Activated CD8-positive, alpha-beta T cell treated with anti-CD3 and anti-CD28 coated beads, Interleukin-2, amount 10 ng/mL, durations not matched to agents 7 days and 5 days (primary cell): ENCODE data around the gene GPR162. TPM values are rescaled to one million over a fixed set of nuclear protein-coding genes. Genes with fewer than 3 reads are reported as not detected.

ENCODE experiments used
- ATAC-seq: fragments of 150-1000 bp; cut with Tn5 transposase; one replicate; pipeline ENCODE4 v1.10.0; 2021; ENCODE audit warnings: moderate library complexity
- CTCF ChIA-PET: fragments of 350-600 bp; sonication (Branson Sonifier 250); formaldehyde crosslinking; loops from one replicate; lab custom pipeline; 2021; ENCODE audit warnings: antibody characterized with exemption; lab: Charles Lee
- POLR2A ChIA-PET: fragments of 350-600 bp; sonication (Branson Sonifier 250); formaldehyde crosslinking; loops from one replicate; lab custom pipeline; 2021; ENCODE audit warnings: antibody characterized with exemption; lab: Charles Lee
- DNase-seq: peaks from one replicate; pipeline ENCODE4 v3.0.0-alpha.2; 2020
- H3K27ac Mint-ChIP-seq: one replicate; pipeline ENCODE4 v1.8.0; 2021; ENCODE audit warnings: mild to moderate bottlenecking, mixed read lengths
- H3K27me3 Mint-ChIP-seq: one replicate; pipeline ENCODE4 v1.8.0; 2021; ENCODE audit warnings: low read depth, mixed read lengths
- H3K36me3 Mint-ChIP-seq: one replicate; pipeline ENCODE4 v1.8.0; 2021; ENCODE audit warnings: low read depth, mixed read lengths
- H3K4me1 Mint-ChIP-seq: one replicate; pipeline ENCODE4 v1.8.0; 2021; ENCODE audit warnings: low read depth, mixed read lengths
- H3K4me3 Mint-ChIP-seq: one replicate; pipeline ENCODE4 v1.8.0; 2021; ENCODE audit warnings: mild to moderate bottlenecking, mixed read lengths
- H3K9me3 Mint-ChIP-seq: one replicate; pipeline ENCODE4 v1.8.0; 2022; ENCODE audit warnings: mixed read lengths; ENCODE audit not compliant: insufficient read depth
- total RNA-seq, 2 experiments: library from RNA; stranded (reverse); gene quantifications; one replicate each; pipeline ENCODE4 v1.2.3, GENCODE V29; 2021

Gene GPR162
- under 1 TPM; 0.13 to 0.34 TPM for total RNA-seq

DNA sequence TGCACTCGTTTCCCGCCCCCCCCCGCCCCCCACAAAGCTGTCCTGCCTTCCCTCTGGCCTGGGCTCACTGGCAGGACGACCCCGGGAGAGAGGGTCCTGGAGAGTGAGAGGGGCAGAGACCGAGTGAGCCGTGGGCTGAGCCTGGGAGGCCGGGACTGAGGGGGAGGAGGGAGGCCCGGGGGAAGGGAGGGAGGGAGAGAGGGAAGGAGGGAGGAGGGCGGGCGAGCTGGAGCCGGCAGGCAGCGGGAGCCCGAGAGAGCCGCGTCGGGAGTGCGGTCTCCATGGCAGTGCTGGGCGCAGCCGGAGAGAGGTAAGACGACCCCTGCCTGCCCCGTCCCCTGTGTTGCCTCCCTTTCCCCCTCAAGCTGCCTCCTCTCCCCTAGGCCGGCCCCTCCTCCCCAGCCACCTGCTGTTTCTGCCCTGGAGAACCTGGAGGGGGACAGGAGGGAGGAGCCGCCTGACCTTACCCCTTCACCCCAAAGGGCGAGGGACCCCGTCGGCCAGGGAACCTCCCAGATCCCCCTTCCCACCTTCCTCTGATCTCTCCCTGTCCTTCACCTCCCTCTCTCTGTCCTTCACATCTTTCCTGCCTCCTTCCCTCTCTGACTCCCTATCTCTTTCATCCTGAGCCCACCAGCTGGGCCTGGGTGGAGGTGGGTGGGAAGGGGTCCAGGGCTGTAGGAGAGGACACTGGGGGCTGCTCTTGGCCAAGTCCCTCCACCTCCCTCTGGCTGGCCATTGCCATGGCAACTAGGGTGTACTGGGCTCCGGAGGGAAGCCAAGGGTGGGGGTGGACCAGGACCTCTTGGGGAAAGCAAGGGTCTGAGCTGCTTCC lies at the start of gene GPR162:
Gene GPR162 (plus strand): TSS at position 231 of the 835 bp plus-strand sequence. CDS start 2,078 bp downstream, outside the sequence.
- ChIA-PET POLR2A (interaction anchor here (1.3 to 1.7 kb wide), 5 partner anchors 23 to 97 kb away, joined by 3 to 10 read pairs (median 3); partner anchors contain the start of gene MLF2), CTCF (interaction anchor here (0.7 to 10.3 kb wide), 8 partner anchors 10 to 85 kb away, joined by 3 to 116 read pairs (median 4); partner anchors contain the start of gene MLF2)
- Mint-ChIP-seq H3K36me3 (no peaks in the 10 kb centered on the region), H3K4me1 (peaks cover 22% of the 10 kb centered on the region), H3K27ac (peak within 1 kb of the TSS; percentile 51), H3K27me3 (peaks cover 54% of the 10 kb centered on the region), H3K4me3 (peak within 1 kb of the TSS; percentile 17), H3K9me3 (no peaks in the 10 kb centered on the region)
- ATAC-seq (peak; percentile 12), DNase-seq (no peak)

GRCh38 chr12:6772331-6772695 lies 49.3 kb upstream of the GPR162 start, which contains the start of gene LAG3:
TSS of gene LAG3 (plus strand) at chr12:6772520. CDS start at chr12:6772853, 333 bp downstream.
- H3K27me3 Mint-ChIP-seq: peaks cover 6% of the 10 kb centered on the region
- peaks cover 25% of the 10 kb centered on the region for H3K36me3 Mint-ChIP-seq
- H3K4me3 Mint-ChIP-seq: peak within 1 kb of the TSS; percentile 80
- ChIA-PET CTCF (interaction anchor here (1.0 to 20.8 kb wide), 7 partner anchors 9 to 97 kb away, joined by 3 to 378 read pairs (median 6); partner anchors contain the start of gene MLF2), POLR2A (interaction anchor here (1.0 to 9.3 kb wide), 3 partner anchors 8 to 20 kb away, joined by 3 to 66 read pairs (median 4); partner anchors contain the start of gene MLF2)
- peak; percentile 44 for ATAC-seq
- no peaks in the 10 kb centered on the region for H3K9me3 Mint-ChIP-seq
- peaks cover 81% of the 10 kb centered on the region for H3K4me1 Mint-ChIP-seq
- DNase-seq: peak; percentile 74
- peak within 1 kb of the TSS; percentile 80 for H3K27ac Mint-ChIP-seq

GRCh38 chr12:6772726-6773589 lies 48.7 kb upstream of the GPR162 start:
- H3K36me3 Mint-ChIP-seq: peaks cover 25% of the 10 kb centered on the region
- no peak for DNase-seq
- ATAC-seq: no peak
- H3K27me3 Mint-ChIP-seq: peaks cover 2% of the 10 kb centered on the region
- ChIA-PET CTCF (interaction anchor here (1.8 to 20.8 kb wide), 4 partner anchors 8 to 96 kb away, joined by 5 to 378 read pairs (median 83); partner anchors contain the start of gene MLF2), POLR2A (interaction anchor here (0.7 to 9.3 kb wide), 5 partner anchors 20 to 171 kb away, joined by 3 to 66 read pairs (median 4); partner anchors contain the start of genes C12orf57, MLF2 and RNU7-1)
- H3K4me1 Mint-ChIP-seq: peaks cover 81% of the 10 kb centered on the region
- H3K27ac Mint-ChIP-seq: peak overlapping the region; percentile 80
- H3K9me3 Mint-ChIP-seq: no peaks in the 10 kb centered on the region
- peak overlapping the region; percentile 80 for H3K4me3 Mint-ChIP-seq

DNA sequence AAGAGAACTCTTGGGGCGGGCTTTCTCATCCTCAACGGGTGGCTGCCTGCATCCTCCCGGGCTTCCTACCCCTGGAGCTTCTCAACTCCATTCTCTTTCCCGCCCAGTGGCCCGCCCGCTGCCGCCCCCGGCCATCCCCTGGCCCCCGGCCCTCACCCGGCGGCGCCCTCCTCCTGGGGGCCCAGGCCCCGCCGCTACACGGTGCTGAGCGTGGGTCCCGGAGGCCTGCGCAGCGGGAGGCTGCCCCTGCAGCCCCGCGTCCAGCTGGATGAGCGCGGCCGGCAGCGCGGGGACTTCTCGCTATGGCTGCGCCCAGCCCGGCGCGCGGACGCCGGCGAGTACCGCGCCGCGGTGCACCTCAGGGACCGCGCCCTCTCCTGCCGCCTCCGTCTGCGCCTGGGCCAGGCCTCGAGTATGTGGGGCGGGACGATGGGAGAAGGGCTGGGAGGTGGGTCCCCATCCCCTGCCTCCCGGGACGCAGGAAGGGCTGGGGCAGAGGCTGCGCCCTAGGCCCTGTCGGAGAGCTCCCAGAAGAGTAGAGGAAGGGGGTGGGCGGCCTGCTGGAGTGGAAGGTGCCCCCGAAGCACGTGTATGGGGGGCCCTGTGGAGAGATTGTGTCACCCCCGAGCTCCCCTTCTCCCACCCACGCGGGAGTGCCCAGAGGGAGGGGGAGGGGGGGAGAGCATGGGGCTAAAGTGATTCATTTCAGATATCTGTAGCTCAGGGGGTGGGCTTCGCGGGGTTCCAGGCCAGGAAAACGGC lies 47.9 kb upstream of the GPR162 start:
- POLR2A ChIA-PET: interaction anchor here (0.7 to 9.3 kb wide), 19 partner anchors 8 to 238 kb away, joined by 3 to 66 read pairs (median 4); partner anchors contain the start of genes C12orf57, CDCA3, COPS7A and MLF2
- Mint-ChIP-seq H3K4me3 (peak overlapping the region; percentile 87), H3K4me1 (peaks cover 83% of the 10 kb centered on the region), H3K9me3 (no peaks in the 10 kb centered on the region), H3K27me3 (peaks cover under 1% of the 10 kb centered on the region), H3K27ac (peak overlapping the region; percentile 95), H3K36me3 (peaks cover 30% of the 10 kb centered on the region)
- CTCF ChIA-PET: interaction anchor here (0.5 to 20.8 kb wide), 7 partner anchors 4 to 292 kb away, joined by 3 to 378 read pairs (median 6); partner anchors contain the start of genes CDCA3, COPS7A, LAG3 and MLF2
- DNase-seq (peak; percentile 42), ATAC-seq (peak; percentile 28)

- Mint-ChIP-seq H3K27ac (peak overlapping the region; percentile 95), H3K4me1 (peaks cover 83% of the 10 kb centered on the region), H3K9me3 (no peaks in the 10 kb centered on the region), H3K36me3 (peaks cover 32% of the 10 kb centered on the region), H3K27me3 (no peaks in the 10 kb centered on the region), H3K4me3 (peak overlapping the region; percentile 87)
- ATAC-seq (peak; percentile 57), DNase-seq (peak; percentile 82)
- ChIA-PET CTCF (interaction anchor here (0.5 to 20.8 kb wide), 10 partner anchors 5 to 291 kb away, joined by 3 to 378 read pairs (median 4); partner anchors contain the start of genes CDCA3, COPS7A, LAG3 and MLF2), POLR2A (interaction anchor here (0.6 to 9.3 kb wide), 24 partner anchors 9 to 239 kb away, joined by 3 to 66 read pairs (median 3); partner anchors contain the start of genes C12orf57, CDCA3, COPS7A and MLF2)
Measured at GRCh38 chr12:6774499-6775062, 47.0 kb upstream of the GPR162 start.

DNA sequence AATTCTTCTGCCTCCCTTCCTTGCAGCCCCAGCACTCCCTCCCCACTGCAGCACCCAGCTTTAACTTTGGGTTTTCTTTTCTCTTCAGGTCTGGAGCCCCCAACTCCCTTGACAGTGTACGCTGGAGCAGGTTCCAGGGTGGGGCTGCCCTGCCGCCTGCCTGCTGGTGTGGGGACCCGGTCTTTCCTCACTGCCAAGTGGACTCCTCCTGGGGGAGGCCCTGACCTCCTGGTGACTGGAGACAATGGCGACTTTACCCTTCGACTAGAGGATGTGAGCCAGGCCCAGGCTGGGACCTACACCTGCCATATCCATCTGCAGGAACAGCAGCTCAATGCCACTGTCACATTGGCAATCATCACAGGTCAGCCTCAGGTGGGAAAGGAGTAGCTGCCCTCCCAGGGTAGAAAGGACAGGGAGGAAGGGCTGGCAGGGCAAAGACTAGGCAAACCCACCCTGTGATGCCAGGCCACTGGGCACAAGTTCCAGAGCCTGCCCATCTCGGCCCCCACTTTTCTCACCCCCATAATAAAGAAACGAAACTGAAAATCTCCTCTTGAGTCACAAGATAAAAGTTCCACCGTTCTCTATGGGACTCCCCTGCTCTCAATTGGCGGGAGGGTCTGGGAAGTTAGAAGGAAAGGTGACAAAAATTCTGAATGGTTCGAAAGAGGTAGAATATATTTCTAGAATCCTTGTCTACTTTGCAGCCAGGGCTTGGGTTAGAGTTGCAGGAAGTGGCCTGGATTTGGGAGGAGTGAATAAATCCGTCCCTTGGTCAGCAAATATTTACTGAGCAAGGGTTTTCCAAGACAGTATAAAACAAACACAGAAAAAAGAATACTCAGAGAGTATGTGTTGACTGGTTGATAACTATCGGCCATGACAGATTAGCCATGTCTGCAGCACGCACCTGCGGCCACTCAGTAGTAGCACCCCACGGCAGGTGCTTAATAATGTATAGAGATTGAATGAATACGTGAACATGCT lies 46.1 kb upstream of the GPR162 start:
- Mint-ChIP-seq H3K27ac (peak overlapping the region; percentile 95), H3K4me1 (peaks cover 82% of the 10 kb centered on the region), H3K9me3 (no peaks in the 10 kb centered on the region), H3K4me3 (peak overlapping the region; percentile 87), H3K36me3 (peaks cover 31% of the 10 kb centered on the region), H3K27me3 (no peaks in the 10 kb centered on the region)
- DNase-seq: no peak
- ChIA-PET CTCF (interaction anchor here (0.8 to 20.8 kb wide), 7 partner anchors 6 to 157 kb away, joined by 3 to 378 read pairs (median 4); partner anchors contain the start of genes CDCA3, LAG3, MLF2 and PTMS), POLR2A (interaction anchor here (0.7 to 9.3 kb wide), 17 partner anchors 9 to 240 kb away, joined by 3 to 66 read pairs (median 3); partner anchors contain the start of genes C12orf57, COPS7A, MLF2 and PTMS)
- no peak for ATAC-seq

- DNase-seq: no peak
- Mint-ChIP-seq H3K36me3 (peaks cover 27% of the 10 kb centered on the region), H3K9me3 (no peaks in the 10 kb centered on the region), H3K27me3 (no peaks in the 10 kb centered on the region), H3K4me3 (no peak overlapping the region), H3K27ac (no peak overlapping the region), H3K4me1 (peaks cover 70% of the 10 kb centered on the region)
- ChIA-PET POLR2A (interaction anchor here (0.6 to 9.3 kb wide), 2 partner anchors 24 to 54 kb away, joined by 3 to 66 read pairs; partner anchors contain the start of genes COPS7A and MLF2), CTCF (interaction anchor here (0.8 to 20.8 kb wide), 4 partner anchors 7 to 210 kb away, joined by 3 to 378 read pairs (median 82); partner anchors contain the start of genes LAG3, MLF2 and PTMS)
- no peak for ATAC-seq
Measured at GRCh38 chr12:6777386-6777785, 44.2 kb upstream of the GPR162 start.

GRCh38 chr12:6778217-6778573 lies 43.4 kb upstream of the GPR162 start:
- no peaks in the 10 kb centered on the region for H3K9me3 Mint-ChIP-seq
- H3K4me1 Mint-ChIP-seq: peaks cover 62% of the 10 kb centered on the region
- H3K4me3 Mint-ChIP-seq: peak overlapping the region; percentile 66
- no peaks in the 10 kb centered on the region for H3K27me3 Mint-ChIP-seq
- CTCF ChIA-PET: interaction anchor here (0.6 to 20.8 kb wide), 15 partner anchors 8 to 166 kb away, joined by 3 to 378 read pairs (median 3); partner anchors contain the start of genes CD4, LAG3, MLF2 and PTMS
- POLR2A ChIA-PET: interaction anchor here (0.6 to 9.3 kb wide), 3 partner anchors 25 to 210 kb away, joined by 3 to 66 read pairs (median 3); partner anchors contain the start of genes MLF2 and NOP2
- no peak for ATAC-seq
- no peak for DNase-seq
- peaks cover 27% of the 10 kb centered on the region for H3K36me3 Mint-ChIP-seq
- peak overlapping the region; percentile 79 for H3K27ac Mint-ChIP-seq
